GM12878 (cell line): ENCODE results near the gene ZNF775. TPM values are rescaled to one million over a fixed set of nuclear protein-coding genes. Genes with fewer than 3 reads are reported as not detected.

ENCODE experiments used
- BACH1 ChIP-seq: fragments of 450-650 bp; IDR thresholded peaks from 2 replicates; pipeline ENCODE4 v1.6.1; 2017; ENCODE audit warnings: mild to moderate bottlenecking, borderline replicate concordance
- BHLHE40 ChIP-seq, 2 experiments: fragments of 450-650 bp in 1 of 2; IDR thresholded peaks; 2 replicates each; pipeline ENCODE4 v1.6.1; 2011 to 2017; ENCODE audit warnings: low read depth in 2 of 2, borderline replicate concordance in 1 of 2, improper control_type of control experiment in 1 of 2, low read length in 1 of 2, mild to moderate bottlenecking in 1 of 2
- BMI1 ChIP-seq: fragments of 450-650 bp; IDR thresholded peaks from 2 replicates; pipeline ENCODE4 v1.6.1; 2016; ENCODE audit warnings: mild to moderate bottlenecking, moderate library complexity, borderline replicate concordance
- EED ChIP-seq: sonication (generic); IDR thresholded peaks from 2 replicates; pipeline ENCODE4 v1.6.1; 2016; ENCODE audit warnings: antibody characterized with exemption, low read depth
- ESRRA ChIP-seq: IDR thresholded peaks from 2 replicates; pipeline ENCODE4 v1.6.1; 2012; ENCODE audit warnings: mild to moderate bottlenecking, low read length, improper control_type of control experiment
- GABPA ChIP-seq: IDR thresholded peaks from 2 replicates; pipeline ENCODE4 v1.6.1; 2014; ENCODE audit warnings: antibody characterized with exemption, low read depth, mild to moderate bottlenecking, inconsistent platforms
- GATAD2B ChIP-seq: fragments of 450-650 bp; conservative IDR thresholded peaks from 2 replicates; pipeline ENCODE4 v1.6.1; 2017; ENCODE audit warnings: low read depth, mild to moderate bottlenecking, moderate library complexity
- KDM1A ChIP-seq: fragments of 200-600 bp; sonication (generic); IDR thresholded peaks from 2 replicates; pipeline ENCODE4 v1.6.1; 2016; ENCODE audit warnings: borderline replicate concordance
- KLF5 ChIP-seq: fragments of 450-650 bp; IDR thresholded peaks from 2 replicates; pipeline ENCODE4 v1.6.1; 2014; ENCODE audit warnings: mild to moderate bottlenecking; ENCODE audit not compliant: partially characterized antibody
- LARP7 ChIP-seq: fragments of 450-650 bp; IDR thresholded peaks from 2 replicates; pipeline ENCODE4 v1.6.1; 2017; ENCODE audit warnings: mild to moderate bottlenecking
- MEF2B ChIP-seq: fragments of 450-650 bp; IDR thresholded peaks from 2 replicates; pipeline ENCODE4 v1.6.1; 2018; ENCODE audit warnings: mild to moderate bottlenecking, moderate library complexity; ENCODE audit not compliant: partially characterized antibody, poor library complexity, severe bottlenecking
- MXI1 ChIP-seq: fragments of 150-350 bp; IDR thresholded peaks from 2 replicates; pipeline ENCODE4 v1.6.1; 2011; ENCODE audit warnings: low read depth, mild to moderate bottlenecking, inconsistent platforms, low read length, improper control_type of control experiment
- NR2F1 ChIP-seq: fragments of 450-650 bp; conservative IDR thresholded peaks from 2 replicates; pipeline ENCODE4 v1.6.1; 2017; ENCODE audit warnings: mild to moderate bottlenecking
- PML ChIP-seq: IDR thresholded peaks from 2 replicates; pipeline ENCODE4 v1.6.1; 2012; ENCODE audit warnings: low read length, inconsistent platforms
- POLR2AphosphoS5 ChIP-seq: IDR thresholded peaks from 2 replicates; pipeline ENCODE4 v1.6.1; 2011; ENCODE audit warnings: mild to moderate bottlenecking, low read length, inconsistent platforms
- POU2F2 ChIP-seq: IDR thresholded peaks from 3 replicates; pipeline ENCODE4 v1.6.1; 2011; ENCODE audit warnings: low read depth, mild to moderate bottlenecking, low read length, borderline replicate concordance
- RB1 ChIP-seq: fragments of 450-650 bp; formaldehyde crosslinking; IDR thresholded peaks from 2 replicates; pipeline ENCODE4 v1.6.1; 2017; ENCODE audit warnings: mild to moderate bottlenecking, borderline replicate concordance
- RELA ChIP-seq: fragments of 450-650 bp; IDR thresholded peaks from 2 replicates; pipeline ENCODE4 v1.8.0; 2014; ENCODE audit warnings: borderline replicate concordance; ENCODE audit not compliant: partially characterized antibody
- SREBF1 ChIP-seq: IDR thresholded peaks from 2 replicates; pipeline ENCODE4 v1.6.1; 2012; ENCODE audit warnings: mild to moderate bottlenecking, low read length
- SRF ChIP-seq, 2 experiments: IDR thresholded peaks; 2 replicates each; pipeline ENCODE4 v1.6.1; 2011; ENCODE audit warnings: low read depth in 2 of 2, low read length in 2 of 2, mild to moderate bottlenecking in 1 of 2, moderate library complexity in 1 of 2
- SUZ12 ChIP-seq: fragments of 200-600 bp; sonication (generic); IDR thresholded peaks from one replicate; pipeline ENCODE4 v1.6.1; 2018; ENCODE audit warnings: antibody characterized with exemption, mild to moderate bottlenecking; ENCODE audit not compliant: unreplicated experiment
- TAF1 ChIP-seq: IDR thresholded peaks from 2 replicates; pipeline ENCODE4 v1.6.1; 2011; ENCODE audit warnings: mild to moderate bottlenecking, low read depth, low read length, borderline replicate concordance
- ZSCAN29 ChIP-seq: fragments of 450-650 bp; IDR thresholded peaks from 2 replicates; pipeline ENCODE4 v1.6.1; 2017; ENCODE audit warnings: mild to moderate bottlenecking, moderate library complexity
- polyA plus RNA-seq, 11 experiments: library from polyadenylated mRNA; depleted of rRNA in 4 of 11; unstranded in 6 of 11; stranded (reverse) in 5 of 11; fragments of >200 nt; fragmentation: Nextera tagmentation in 4 of 11; fragmentation: Illumina TruSeq in 1 of 11; extraction: Ambion mirVana in 4 of 11; extraction: Trizol in 1 of 11; gene quantifications; 1 replicate in 1 of 11; 2 replicates in 10 of 11; pipeline versions ENCODE4 v1.2.1 to v1.2.3, GENCODE V29; 2011 to 2016; ENCODE audit warnings: inconsistent platforms in 2 of 11, missing spikeins in 2 of 11, low read depth in 1 of 11
- total RNA-seq, 4 experiments: library from RNA; depleted of rRNA in 3 of 4; stranded (reverse); fragments of >200 nt in 3 of 4; fragmentation: Illumina TruSeq in 1 of 4; extraction: Trizol in 1 of 4; gene quantifications; 2 replicates each; pipeline versions ENCODE4 v1.2.1 to v1.2.3, GENCODE V29; 2013 to 2021
- TF ChIP-seq, protein P1 (sequence below): IDR thresholded peaks from 2 replicates; pipeline ENCODE4 v1.6.1; 2012; ENCODE audit warnings: low read depth, low read length, improper control_type of control experiment
- TF ChIP-seq, protein P2 (sequence below), 3 experiments: IDR thresholded peaks in 2 of 3; conservative IDR thresholded peaks in 1 of 3; 2 replicates each; pipeline ENCODE4 v1.5.1; 2011; ENCODE audit warnings: low read depth in 3 of 3, low read length in 3 of 3, mild to moderate bottlenecking in 3 of 3, control low read depth in 2 of 3, moderate library complexity in 2 of 3, inconsistent platforms in 1 of 3, mixed read lengths in 1 of 3; ENCODE audit not compliant: control insufficient read depth in 2 of 3, insufficient read depth in 1 of 3; ENCODE audit errors: extremely low read depth in 1 of 3
- TF ChIP-seq, protein P3 (sequence below): IDR thresholded peaks from 2 replicates; pipeline ENCODE4 v1.6.1; 2012; ENCODE audit warnings: mild to moderate bottlenecking, low read depth, low read length

Gene ZNF775
- total and polyA plus RNA-seq, 10 of the 15 experiments (the other 5 are each of a cell fraction or from before 2014, with no cell fraction given), result 0.05 to 14.3 (median 2.1) TPM

DNA sequence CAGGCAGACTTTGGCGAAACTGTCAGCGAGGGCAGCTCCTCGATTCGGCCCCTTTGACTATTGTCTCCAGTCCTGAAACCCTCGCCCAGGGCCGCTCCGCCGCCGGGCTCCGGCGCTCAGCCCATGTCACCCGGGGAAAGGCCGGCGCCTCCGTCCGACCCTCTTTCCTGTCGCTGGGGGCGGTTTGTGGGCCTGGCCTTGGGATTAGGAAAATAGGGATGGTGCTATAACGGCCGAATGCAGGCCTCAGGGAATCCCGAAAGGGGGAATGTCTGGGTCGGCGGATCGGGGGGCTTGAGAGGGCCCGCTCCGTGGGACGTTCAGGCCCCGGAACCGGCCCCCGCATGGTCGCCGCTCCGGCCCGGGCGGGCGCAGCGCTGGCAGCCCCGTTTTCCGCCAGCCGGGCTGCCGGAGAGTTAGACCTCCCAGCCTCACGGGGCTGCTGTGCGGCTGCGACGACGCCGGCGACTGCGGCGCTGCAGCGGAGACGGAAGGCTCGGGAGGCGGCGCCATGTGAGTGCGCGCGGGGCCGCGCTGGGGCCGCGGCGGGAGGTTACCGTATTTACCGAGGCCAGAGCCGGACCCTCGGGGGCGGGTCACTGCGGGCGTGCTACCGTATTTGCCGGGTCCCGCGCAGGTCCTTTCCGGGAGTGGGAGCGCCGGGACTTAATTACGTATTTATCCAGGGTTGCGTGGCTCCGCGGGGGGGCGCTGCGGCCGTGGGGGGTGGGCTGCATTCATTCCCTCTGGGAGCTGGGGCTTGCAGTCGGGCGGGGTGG is 25.9 kb downstream of the ZNF775 start (continued):
- TF ChIP-seq GATAD2B (peak; percentile 96), POLR2AphosphoS5 (peak; percentile 60; the same call in 1 of the 2 replicates), NR2F1 (peak; percentile 87), SUZ12 (no peak), EED (no peak), GABPA (no peak), TAF1 (peak; percentile 81), MEF2B (peak; percentile 24), SREBF1 (no peak), PML (peak; percentile 63; the same call in 1 of the 2 replicates), RB1 (peak; percentile 73; the same call in 1 of the 2 replicates), ESRRA (no peak), BMI1 (no peak), ZSCAN29 (peak; percentile 75; the same call in 1 of the 2 replicates), KLF5 (no peak), RELA (peak; percentile 48), MXI1 (peak; percentile 83), LARP7 (peak; percentile 96), BACH1 (peak; percentile 79), SRF (IDR thresholded peaks at IDR 0.05; ENCODE audit: low read depth in 2 of 2, low read length in 2 of 2) (peak in 1 of 2 experiments; percentile 86; a peak in 2 of 4 replicates), KDM1A (no peak), POU2F2 (peak; percentile 70; the same call in 2 of the 3 replicates), BHLHE40 (IDR thresholded peaks at IDR 0.05; ENCODE audit: borderline replicate concordance in 1 of 2, low read depth in 2 of 2, low read length in 1 of 2) (peak; percentile 64 to 81; a peak in 3 of 4 replicates)
- TF ChIP-seq, protein P1, sequence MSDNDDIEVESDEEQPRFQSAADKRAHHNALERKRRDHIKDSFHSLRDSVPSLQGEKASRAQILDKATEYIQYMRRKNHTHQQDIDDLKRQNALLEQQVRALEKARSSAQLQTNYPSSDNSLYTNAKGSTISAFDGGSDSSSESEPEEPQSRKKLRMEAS, result peak; percentile 41; the same call in 1 of the 2 replicates
- TF ChIP-seq, protein P2, sequence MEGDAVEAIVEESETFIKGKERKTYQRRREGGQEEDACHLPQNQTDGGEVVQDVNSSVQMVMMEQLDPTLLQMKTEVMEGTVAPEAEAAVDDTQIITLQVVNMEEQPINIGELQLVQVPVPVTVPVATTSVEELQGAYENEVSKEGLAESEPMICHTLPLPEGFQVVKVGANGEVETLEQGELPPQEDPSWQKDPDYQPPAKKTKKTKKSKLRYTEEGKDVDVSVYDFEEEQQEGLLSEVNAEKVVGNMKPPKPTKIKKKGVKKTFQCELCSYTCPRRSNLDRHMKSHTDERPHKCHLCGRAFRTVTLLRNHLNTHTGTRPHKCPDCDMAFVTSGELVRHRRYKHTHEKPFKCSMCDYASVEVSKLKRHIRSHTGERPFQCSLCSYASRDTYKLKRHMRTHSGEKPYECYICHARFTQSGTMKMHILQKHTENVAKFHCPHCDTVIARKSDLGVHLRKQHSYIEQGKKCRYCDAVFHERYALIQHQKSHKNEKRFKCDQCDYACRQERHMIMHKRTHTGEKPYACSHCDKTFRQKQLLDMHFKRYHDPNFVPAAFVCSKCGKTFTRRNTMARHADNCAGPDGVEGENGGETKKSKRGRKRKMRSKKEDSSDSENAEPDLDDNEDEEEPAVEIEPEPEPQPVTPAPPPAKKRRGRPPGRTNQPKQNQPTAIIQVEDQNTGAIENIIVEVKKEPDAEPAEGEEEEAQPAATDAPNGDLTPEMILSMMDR (IDR thresholded peaks at IDR 0.05 in 2 of 3, conservative IDR thresholded peaks at IDR 0.05 in 1 of 3; ENCODE audit: control insufficient read depth in 2 of 3, extremely low read depth in 1 of 3, insufficient read depth in 1 of 3, low read depth in 3 of 3, low read length in 3 of 3), result peak; percentile 13 to 39 (median 19); a peak in 4 of 6 replicates
- TF ChIP-seq, protein P3, sequence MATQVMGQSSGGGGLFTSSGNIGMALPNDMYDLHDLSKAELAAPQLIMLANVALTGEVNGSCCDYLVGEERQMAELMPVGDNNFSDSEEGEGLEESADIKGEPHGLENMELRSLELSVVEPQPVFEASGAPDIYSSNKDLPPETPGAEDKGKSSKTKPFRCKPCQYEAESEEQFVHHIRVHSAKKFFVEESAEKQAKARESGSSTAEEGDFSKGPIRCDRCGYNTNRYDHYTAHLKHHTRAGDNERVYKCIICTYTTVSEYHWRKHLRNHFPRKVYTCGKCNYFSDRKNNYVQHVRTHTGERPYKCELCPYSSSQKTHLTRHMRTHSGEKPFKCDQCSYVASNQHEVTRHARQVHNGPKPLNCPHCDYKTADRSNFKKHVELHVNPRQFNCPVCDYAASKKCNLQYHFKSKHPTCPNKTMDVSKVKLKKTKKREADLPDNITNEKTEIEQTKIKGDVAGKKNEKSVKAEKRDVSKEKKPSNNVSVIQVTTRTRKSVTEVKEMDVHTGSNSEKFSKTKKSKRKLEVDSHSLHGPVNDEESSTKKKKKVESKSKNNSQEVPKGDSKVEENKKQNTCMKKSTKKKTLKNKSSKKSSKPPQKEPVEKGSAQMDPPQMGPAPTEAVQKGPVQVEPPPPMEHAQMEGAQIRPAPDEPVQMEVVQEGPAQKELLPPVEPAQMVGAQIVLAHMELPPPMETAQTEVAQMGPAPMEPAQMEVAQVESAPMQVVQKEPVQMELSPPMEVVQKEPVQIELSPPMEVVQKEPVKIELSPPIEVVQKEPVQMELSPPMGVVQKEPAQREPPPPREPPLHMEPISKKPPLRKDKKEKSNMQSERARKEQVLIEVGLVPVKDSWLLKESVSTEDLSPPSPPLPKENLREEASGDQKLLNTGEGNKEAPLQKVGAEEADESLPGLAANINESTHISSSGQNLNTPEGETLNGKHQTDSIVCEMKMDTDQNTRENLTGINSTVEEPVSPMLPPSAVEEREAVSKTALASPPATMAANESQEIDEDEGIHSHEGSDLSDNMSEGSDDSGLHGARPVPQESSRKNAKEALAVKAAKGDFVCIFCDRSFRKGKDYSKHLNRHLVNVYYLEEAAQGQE, result 0 out of 2 replicates have a peak, but pooled peaks have one; percentile 14
